Thyroid gland (tissue), 4 donors: Measurements from ENCODE around the gene RAB36.

ENCODE experiments used
- CTCF ChIP-seq, 6 experiments: fragments of 200-600 bp in 3 of 6; fragments of 450-650 bp in 3 of 6; sonication (generic) in 3 of 6; IDR thresholded peaks; one replicate each; pipeline ENCODE4 v1.5.1; 2016 to 2019; ENCODE audit warnings: antibody characterized with exemption in 6 of 6, mild to moderate bottlenecking in 2 of 6, inconsistent platforms in 1 of 6, moderate library complexity in 1 of 6
- POLR2A ChIP-seq, 2 donors: fragments of 450-650 bp; IDR thresholded peaks; one replicate each; pipeline ENCODE4 v1.6.1; 2017; ENCODE audit warnings: antibody characterized with exemption in 2 of 2, mild to moderate bottlenecking in 2 of 2, moderate library complexity in 1 of 2

GRCh38 chr22:23127788-23128187, 17.5 kb upstream of the RAB36 start:
- TF ChIP-seq CTCF (IDR thresholded peaks at IDR 0.05): no peak
- no peak for TF ChIP-seq POLR2A (IDR thresholded peaks at IDR 0.05)
